WERI-Rb-1 (cell line): ENCODE results near the gene ST8SIA5.

Experiments
- DNase-seq: peaks from one replicate; pipeline ENCODE4 v3.0.0-alpha.2; 2020
- H3K27ac ChIP-seq: fragments of 250-450 bp; sonication (Bioruptor Pico); 2 replicates; pipeline ENCODE4 v1.5.1; 2020; ENCODE audit warnings: mild to moderate bottlenecking, moderate library complexity
- H3K27me3 ChIP-seq: fragments of 250-450 bp; sonication (Bioruptor Pico); 2 replicates; pipeline ENCODE4 v1.5.1; 2021; ENCODE audit warnings: mild to moderate bottlenecking, low read depth, moderate library complexity; ENCODE audit not compliant: insufficient read depth, severe bottlenecking
- H3K36me3 ChIP-seq: fragments of 250-450 bp; sonication (Bioruptor Pico); 2 replicates; pipeline ENCODE4 v1.5.1; 2020; ENCODE audit warnings: mild to moderate bottlenecking, moderate library complexity
- H3K4me3 ChIP-seq: 2 replicates; pipeline ENCODE4 v1.5.1; 2011; ENCODE audit warnings: low read depth, mild to moderate bottlenecking, control low read depth, low read length
- H3K9me3 ChIP-seq: fragments of 250-450 bp; sonication (Bioruptor Pico); 2 replicates; pipeline ENCODE4 v1.5.1; 2021; ENCODE audit warnings: mild to moderate bottlenecking, moderate library complexity; ENCODE audit not compliant: severe bottlenecking
- TF ChIP-seq, protein P1 (sequence below): IDR thresholded peaks from 2 replicates; pipeline ENCODE4 v1.5.1; 2011; ENCODE audit warnings: low read depth, mild to moderate bottlenecking, control low read depth, inconsistent platforms, low read length

The ST8SIA5 gene

GRCh38 chr18:46652372-46652771 lies 104.5 kb downstream of the ST8SIA5 start:
- DNase-seq: no peak
- TF ChIP-seq, protein P1, sequence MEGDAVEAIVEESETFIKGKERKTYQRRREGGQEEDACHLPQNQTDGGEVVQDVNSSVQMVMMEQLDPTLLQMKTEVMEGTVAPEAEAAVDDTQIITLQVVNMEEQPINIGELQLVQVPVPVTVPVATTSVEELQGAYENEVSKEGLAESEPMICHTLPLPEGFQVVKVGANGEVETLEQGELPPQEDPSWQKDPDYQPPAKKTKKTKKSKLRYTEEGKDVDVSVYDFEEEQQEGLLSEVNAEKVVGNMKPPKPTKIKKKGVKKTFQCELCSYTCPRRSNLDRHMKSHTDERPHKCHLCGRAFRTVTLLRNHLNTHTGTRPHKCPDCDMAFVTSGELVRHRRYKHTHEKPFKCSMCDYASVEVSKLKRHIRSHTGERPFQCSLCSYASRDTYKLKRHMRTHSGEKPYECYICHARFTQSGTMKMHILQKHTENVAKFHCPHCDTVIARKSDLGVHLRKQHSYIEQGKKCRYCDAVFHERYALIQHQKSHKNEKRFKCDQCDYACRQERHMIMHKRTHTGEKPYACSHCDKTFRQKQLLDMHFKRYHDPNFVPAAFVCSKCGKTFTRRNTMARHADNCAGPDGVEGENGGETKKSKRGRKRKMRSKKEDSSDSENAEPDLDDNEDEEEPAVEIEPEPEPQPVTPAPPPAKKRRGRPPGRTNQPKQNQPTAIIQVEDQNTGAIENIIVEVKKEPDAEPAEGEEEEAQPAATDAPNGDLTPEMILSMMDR: no peak
- Histone ChIP-seq H3K27ac (no peak overlapping the region), H3K27me3 (no peaks in the 10 kb centered on the region), H3K36me3 (no peaks in the 10 kb centered on the region), H3K4me3 (no peak overlapping the region), H3K9me3 (no peaks in the 10 kb centered on the region)

DNA sequence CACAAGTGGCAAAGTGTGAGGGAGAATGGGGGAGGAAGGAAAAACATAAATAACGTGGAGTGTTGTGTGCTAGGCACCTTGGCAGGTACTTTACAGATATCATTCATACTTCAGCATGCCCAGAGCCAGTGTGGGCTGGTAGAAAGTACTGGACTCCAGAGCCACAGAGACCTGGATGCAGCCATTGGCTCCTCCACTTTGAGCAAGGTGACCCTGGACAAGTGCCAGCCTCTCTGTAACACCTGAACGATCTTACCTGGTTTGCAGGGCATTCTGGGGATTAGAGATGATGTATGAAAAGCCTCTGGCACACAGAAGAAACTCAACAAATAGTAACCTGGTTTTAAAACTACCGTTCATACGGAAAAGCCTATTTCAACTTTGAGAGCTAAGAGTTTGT lies 106.2 kb downstream of the ST8SIA5 start:
- Histone ChIP-seq H3K36me3 (no peaks in the 10 kb centered on the region), H3K27me3 (no peaks in the 10 kb centered on the region), H3K27ac (no peak overlapping the region), H3K4me3 (no peak overlapping the region), H3K9me3 (no peaks in the 10 kb centered on the region)
- no peak for DNase-seq
- TF ChIP-seq, protein P1: no peak

- no peaks in the 10 kb centered on the region for H3K9me3 ChIP-seq
These were observed 107.6 kb downstream of the ST8SIA5 start for GRCh38 chr18:46649071-46649862.

GRCh38 chr18:46646468-46646867 lies 110.4 kb downstream of the ST8SIA5 start:
- TF ChIP-seq, protein P1: peak; percentile 63
- H3K27ac ChIP-seq: no peak overlapping the region
- no peaks in the 10 kb centered on the region for H3K27me3 ChIP-seq
- DNase-seq: no peak
- H3K4me3 ChIP-seq: no peak overlapping the region
- H3K36me3 ChIP-seq: no peaks in the 10 kb centered on the region
- H3K9me3 ChIP-seq: no peaks in the 10 kb centered on the region

More at GRCh38 chr18:46649071-46649862, 107.6 kb downstream of the ST8SIA5 start:
- Histone ChIP-seq H3K36me3 (no peaks in the 10 kb centered on the region), H3K27me3 (no peaks in the 10 kb centered on the region), H3K27ac (no peak overlapping the region), H3K4me3 (no peak overlapping the region)
- DNase-seq: no peak
- TF ChIP-seq, protein P1: no peak

DNA sequence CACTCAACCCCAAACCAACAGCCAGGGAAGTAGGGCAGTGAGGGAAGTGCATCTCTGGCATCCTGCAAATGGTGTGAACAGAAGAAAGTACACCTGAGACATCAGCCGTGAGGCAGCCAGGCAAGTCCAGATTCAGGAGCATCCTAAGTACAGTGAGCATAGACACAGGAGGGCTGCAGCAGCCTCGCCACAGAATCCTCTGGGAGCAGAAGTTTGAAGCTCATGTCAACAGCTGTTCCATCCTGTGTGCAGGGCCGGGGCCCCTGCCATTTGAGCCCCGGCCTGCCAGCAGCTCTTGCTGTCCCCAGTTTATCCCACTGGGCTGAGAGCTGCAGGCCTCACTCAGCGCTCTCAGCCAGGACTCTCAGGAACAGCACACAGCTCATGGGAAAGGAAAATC lies 114.3 kb downstream of the ST8SIA5 start:
- Histone ChIP-seq H3K4me3 (no peak overlapping the region), H3K9me3 (no peaks in the 10 kb centered on the region), H3K36me3 (no peaks in the 10 kb centered on the region), H3K27me3 (no peaks in the 10 kb centered on the region), H3K27ac (no peak overlapping the region)
- no peak for DNase-seq
- TF ChIP-seq, protein P1: no peak

GRCh38 chr18:46641917-46642316 lies 114.9 kb downstream of the ST8SIA5 start:
- Histone ChIP-seq H3K36me3 (no peaks in the 10 kb centered on the region), H3K27me3 (no peaks in the 10 kb centered on the region), H3K27ac (no peak overlapping the region), H3K4me3 (no peak overlapping the region), H3K9me3 (no peaks in the 10 kb centered on the region)
- DNase-seq: no peak
- TF ChIP-seq, protein P1: no peak
